A549 (cell line): ENCODE measurements around the gene OPHN1.

Experiments used
- NR3C1 ChIP-seq: fragments of >200 bp; sonication (Bioruptor Twin); formaldehyde crosslinking; IDR thresholded peaks from 3 replicates; pipeline ENCODE4 v1.6.1; 2017
- RAD21 ChIP-seq, 2 experiments: fragments of >200 bp in 1 of 2; sonication (Bioruptor Twin) in 1 of 2; formaldehyde crosslinking in 1 of 2; IDR thresholded peaks in 1 of 2; conservative IDR thresholded peaks in 1 of 2; 2 replicates in 1 of 2; 3 replicates in 1 of 2; pipeline ENCODE4 v1.6.1; 2012 to 2018; ENCODE audit warnings: inconsistent platforms in 1 of 2
- RFX5 ChIP-seq: fragments of 450-650 bp; IDR thresholded peaks from 2 replicates; pipeline ENCODE4 v1.7.1; 2014; ENCODE audit warnings: antibody characterized with exemption, mild to moderate bottlenecking, moderate library complexity
- TF ChIP-seq, protein P1 (sequence below): fragments of >200 bp; sonication (Bioruptor Twin); formaldehyde crosslinking; IDR thresholded peaks from 3 replicates; pipeline ENCODE4 v1.5.1; 2016
- TF ChIP-seq, protein P2 (sequence below): fragments of 150-350 bp; IDR thresholded peaks from 2 replicates; pipeline ENCODE4 v1.6.1; 2014; ENCODE audit warnings: low read depth, mild to moderate bottlenecking, low read length
- TF ChIP-seq, protein P3 (sequence below): fragments of >200 bp; sonication (Bioruptor Twin); formaldehyde crosslinking; IDR thresholded peaks from 3 replicates; pipeline ENCODE4 v1.6.1; 2016
- TF ChIP-seq, protein P4 (sequence below): IDR thresholded peaks from 2 replicates; pipeline ENCODE4 v1.6.1; 2012

DNA sequence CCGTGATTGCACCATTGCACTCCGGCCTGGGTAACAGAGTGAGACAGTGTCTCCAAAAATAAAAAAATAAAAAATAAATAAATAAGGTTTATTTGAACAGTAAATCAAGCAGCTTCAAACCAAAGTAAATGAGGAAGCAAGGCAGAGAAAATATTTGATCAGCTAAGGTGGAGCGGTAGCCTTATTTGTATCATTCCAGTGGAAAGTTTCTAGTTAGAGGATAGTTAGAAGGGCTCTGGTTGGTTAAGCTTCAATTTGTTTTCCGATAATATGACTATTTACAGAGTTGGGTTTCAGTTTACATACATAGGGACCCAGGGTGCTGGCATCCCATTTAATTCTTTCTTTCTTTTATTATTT, 21.8 kb upstream of the OPHN1 start:
- TF ChIP-seq, protein P1, sequence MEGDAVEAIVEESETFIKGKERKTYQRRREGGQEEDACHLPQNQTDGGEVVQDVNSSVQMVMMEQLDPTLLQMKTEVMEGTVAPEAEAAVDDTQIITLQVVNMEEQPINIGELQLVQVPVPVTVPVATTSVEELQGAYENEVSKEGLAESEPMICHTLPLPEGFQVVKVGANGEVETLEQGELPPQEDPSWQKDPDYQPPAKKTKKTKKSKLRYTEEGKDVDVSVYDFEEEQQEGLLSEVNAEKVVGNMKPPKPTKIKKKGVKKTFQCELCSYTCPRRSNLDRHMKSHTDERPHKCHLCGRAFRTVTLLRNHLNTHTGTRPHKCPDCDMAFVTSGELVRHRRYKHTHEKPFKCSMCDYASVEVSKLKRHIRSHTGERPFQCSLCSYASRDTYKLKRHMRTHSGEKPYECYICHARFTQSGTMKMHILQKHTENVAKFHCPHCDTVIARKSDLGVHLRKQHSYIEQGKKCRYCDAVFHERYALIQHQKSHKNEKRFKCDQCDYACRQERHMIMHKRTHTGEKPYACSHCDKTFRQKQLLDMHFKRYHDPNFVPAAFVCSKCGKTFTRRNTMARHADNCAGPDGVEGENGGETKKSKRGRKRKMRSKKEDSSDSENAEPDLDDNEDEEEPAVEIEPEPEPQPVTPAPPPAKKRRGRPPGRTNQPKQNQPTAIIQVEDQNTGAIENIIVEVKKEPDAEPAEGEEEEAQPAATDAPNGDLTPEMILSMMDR, result no peak
- no peak for TF ChIP-seq RAD21 (conservative IDR thresholded peaks at IDR 0.05 in 1 of 2, IDR thresholded peaks at IDR 0.05 in 1 of 2)
- TF ChIP-seq, protein P2, sequence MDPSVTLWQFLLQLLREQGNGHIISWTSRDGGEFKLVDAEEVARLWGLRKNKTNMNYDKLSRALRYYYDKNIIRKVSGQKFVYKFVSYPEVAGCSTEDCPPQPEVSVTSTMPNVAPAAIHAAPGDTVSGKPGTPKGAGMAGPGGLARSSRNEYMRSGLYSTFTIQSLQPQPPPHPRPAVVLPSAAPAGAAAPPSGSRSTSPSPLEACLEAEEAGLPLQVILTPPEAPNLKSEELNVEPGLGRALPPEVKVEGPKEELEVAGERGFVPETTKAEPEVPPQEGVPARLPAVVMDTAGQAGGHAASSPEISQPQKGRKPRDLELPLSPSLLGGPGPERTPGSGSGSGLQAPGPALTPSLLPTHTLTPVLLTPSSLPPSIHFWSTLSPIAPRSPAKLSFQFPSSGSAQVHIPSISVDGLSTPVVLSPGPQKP, result no peak
- no peak for TF ChIP-seq NR3C1
- TF ChIP-seq, protein P3, sequence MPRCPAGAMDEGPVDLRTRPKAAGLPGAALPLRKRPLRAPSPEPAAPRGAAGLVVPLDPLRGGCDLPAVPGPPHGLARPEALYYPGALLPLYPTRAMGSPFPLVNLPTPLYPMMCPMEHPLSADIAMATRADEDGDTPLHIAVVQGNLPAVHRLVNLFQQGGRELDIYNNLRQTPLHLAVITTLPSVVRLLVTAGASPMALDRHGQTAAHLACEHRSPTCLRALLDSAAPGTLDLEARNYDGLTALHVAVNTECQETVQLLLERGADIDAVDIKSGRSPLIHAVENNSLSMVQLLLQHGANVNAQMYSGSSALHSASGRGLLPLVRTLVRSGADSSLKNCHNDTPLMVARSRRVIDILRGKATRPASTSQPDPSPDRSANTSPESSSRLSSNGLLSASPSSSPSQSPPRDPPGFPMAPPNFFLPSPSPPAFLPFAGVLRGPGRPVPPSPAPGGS, result no peak
- no peak for TF ChIP-seq RFX5
- TF ChIP-seq, protein P4, sequence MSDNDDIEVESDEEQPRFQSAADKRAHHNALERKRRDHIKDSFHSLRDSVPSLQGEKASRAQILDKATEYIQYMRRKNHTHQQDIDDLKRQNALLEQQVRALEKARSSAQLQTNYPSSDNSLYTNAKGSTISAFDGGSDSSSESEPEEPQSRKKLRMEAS, result no peak
